ENCODE results near the gene C18orf54. TPM values are rescaled to one million over a fixed set of nuclear protein-coding genes. Genes with fewer than 3 reads are reported as not detected.

Gene C18orf54
- total RNA-seq, 4 donors from 2014 or later = 0.37 to 5.1 (median 1.9) TPM

GRCh38 chr18:54392543-54393023 lies 34.9 kb downstream of the C18orf54 start:
- intact Hi-C loops (cut with DNase I; ENCODE audit: low total_unique reads) (no loop called here), in situ Hi-C loops (cut with MboI; ENCODE audit: low pct_ligation_motif_present in 1 of 4, low pct_unique_long_range_greater_than_20kb in 1 of 4, low sequenced_read_pairs in 3 of 4) (no loop called here)
- 33% methylated on average over 3 of the region's 3 CpGs for WGBS, 2 donors (ENCODE audit: low coverage in 1 of 2)
- no peak for TF ChIP-seq EP300 (IDR thresholded peaks at IDR 0.05; ENCODE audit: low read depth)
- no peak for TF ChIP-seq POLR2AphosphoS5 (IDR thresholded peaks at IDR 0.05)
- TF ChIP-seq CTCF (IDR thresholded peaks at IDR 0.05) = peak; percentile 73 to 81 (median 80)
- no peak for TF ChIP-seq POLR2A (IDR thresholded peaks at IDR 0.05)
- no peak for DNase-seq
- Histone ChIP-seq H3K36me3 (no peaks in the 10 kb centered on the region), H3K4me1 (peaks cover 0 to 9% (median 0%) of the 10 kb centered on the region in 4 donors), H3K4me3 (no peak overlapping the region), H3K9me3 (no peaks in the 10 kb centered on the region), H3K27ac (peak overlapping the region in 1 of 4 donors; percentile 61), H3K27me3 (no peaks in the 10 kb centered on the region)

GRCh38 chr18:54393648-54394294 lies 36.1 kb downstream of the C18orf54 start:
- intact Hi-C loops (cut with DNase I; ENCODE audit: low total_unique reads) = no loop called here
- peaks cover 0 to 9% (median 0%) of the 10 kb centered on the region in 4 donors for H3K4me1 ChIP-seq
- WGBS, 2 donors (ENCODE audit: low coverage in 1 of 2) = 25 to 43% methylated on average over 1 of the region's 1 CpG
- H3K27me3 ChIP-seq = no peaks in the 10 kb centered on the region
- no peaks in the 10 kb centered on the region for H3K36me3 ChIP-seq
- H3K4me3 ChIP-seq = no peak overlapping the region
- in situ Hi-C loops (cut with MboI; ENCODE audit: low pct_ligation_motif_present in 1 of 4, low pct_unique_long_range_greater_than_20kb in 1 of 4, low sequenced_read_pairs in 3 of 4) = no loop called here
- H3K9me3 ChIP-seq = no peaks in the 10 kb centered on the region
- peak; percentile 44 for DNase-seq
- TF ChIP-seq POLR2AphosphoS5 (IDR thresholded peaks at IDR 0.05) (peak in 1 of 3 donors; percentile 70), POLR2A (IDR thresholded peaks at IDR 0.05) (no peak), EP300 (IDR thresholded peaks at IDR 0.05; ENCODE audit: low read depth) (no peak), CTCF (IDR thresholded peaks at IDR 0.05) (no peak)
- peak overlapping the region; percentile 49 to 61 (median 57) for H3K27ac ChIP-seq

- TF ChIP-seq POLR2A (IDR thresholded peaks at IDR 0.05) = no peak
- no peaks in the 10 kb centered on the region for H3K9me3 ChIP-seq
- no peak for DNase-seq
- intact Hi-C loops (cut with DNase I; ENCODE audit: low total_unique reads) = no loop called here
- no peak overlapping the region for H3K27ac ChIP-seq
- H3K4me3 ChIP-seq = no peak overlapping the region
- WGBS, 2 donors (ENCODE audit: low coverage in 1 of 2) = 56 to 72% methylated on average over 1 of the region's 1 CpG
- in situ Hi-C loops (cut with MboI; ENCODE audit: low pct_ligation_motif_present in 1 of 4, low pct_unique_long_range_greater_than_20kb in 1 of 4, low sequenced_read_pairs in 3 of 4) = no loop called here
- H3K27me3 ChIP-seq = no peaks in the 10 kb centered on the region
- H3K4me1 ChIP-seq = no peaks in the 10 kb centered on the region
- no peaks in the 10 kb centered on the region for H3K36me3 ChIP-seq
Observed at GRCh38 chr18:54396760-54397159, 39.1 kb downstream of the C18orf54 start.

GRCh38 chr18:54405290-54405689 lies 47.6 kb downstream of the C18orf54 start:
- TF ChIP-seq CTCF (IDR thresholded peaks at IDR 0.05) (no peak), POLR2A (IDR thresholded peaks at IDR 0.05) (no peak), EP300 (IDR thresholded peaks at IDR 0.05; ENCODE audit: low read depth) (no peak), POLR2AphosphoS5 (IDR thresholded peaks at IDR 0.05) (no peak)
- Histone ChIP-seq H3K4me1 (peaks cover 0 to 11% (median 0%) of the 10 kb centered on the region in 4 donors), H3K27ac (peak overlapping the region in 2 of 4 donors; percentile 20 to 25), H3K9me3 (no peaks in the 10 kb centered on the region), H3K4me3 (no peak overlapping the region), H3K36me3 (no peaks in the 10 kb centered on the region), H3K27me3 (no peaks in the 10 kb centered on the region)
- intact Hi-C loops (cut with DNase I; ENCODE audit: low total_unique reads) (no loop called here), in situ Hi-C loops (cut with MboI; ENCODE audit: low pct_ligation_motif_present in 1 of 4, low pct_unique_long_range_greater_than_20kb in 1 of 4, low sequenced_read_pairs in 3 of 4) (no loop called here)
- DNase-seq = no peak
